Left renal cortex interstitium (tissue), 4 donors: Measurements from ENCODE around the gene HSD11B1L. TPM values are rescaled to one million over a fixed set of nuclear protein-coding genes. Genes with fewer than 3 reads are reported as not detected.
"Not testable (repeated sequence)": the region's sequence is repeated elsewhere in the genome, so short reads cannot be mapped to it uniquely, and the experiment has no call there.

ENCODE experiments used
- DNase-seq, 4 donors: peaks; one replicate each; pipeline ENCODE4 v3.0.0-alpha.2; 2013; ENCODE audit warnings: low read depth in 4 of 4, low spot score in 2 of 4, missing footprints in 1 of 4
- polyA plus RNA-seq, 4 donors: library from polyadenylated mRNA; unstranded; fragments of 120-200 nt; gene quantifications; one replicate each; pipeline ENCODE4 v1.2.1, GENCODE V29; 2013; ENCODE audit not compliant: insufficient read length in 4 of 4

The HSD11B1L gene
- polyA plus RNA-seq, 4 donors = 7.9 to 16.9 (median 13.0) TPM

GRCh38 chr19:5719961-5720790 is 39.3 kb downstream of the HSD11B1L start, which contains the start of the genes CATSPERD and LONP1:
Gene CATSPERD (plus strand): TSS chr19:5720637. CDS start chr19:5720738, 101 bp downstream.
Gene LONP1 (minus strand): TSS chr19:5720146. CDS start chr19:5720132, 14 bp downstream.
- DNase-seq = peak; percentile 97 to 99 (median 98)

GRCh38 chr19:5727453-5728050 is 46.7 kb downstream of the HSD11B1L start:
- no peak for DNase-seq

GRCh38 chr19:5733172-5733571 is 52.3 kb downstream of the HSD11B1L start:
- DNase-seq = not testable (repeated sequence)

Other genes starting within 250 kb of the HSD11B1L start
- not detected for gene ZNRF4, start 225.6 kb upstream of the HSD11B1L start, polyA plus RNA-seq
- 1 to 10 TPM in 1 of 4 donors, under 1 TPM in 3; 0.21 to 1.2 (median 0.51) TPM for gene TINCR, start 113.1 kb upstream of the HSD11B1L start, polyA plus RNA-seq
- 100 to 1,000 TPM in 2 of 4 donors, 10 to 100 TPM in 2; 51.1 to 120 (median 91.7) TPM for gene SAFB2, start 58.3 kb upstream of the HSD11B1L start, polyA plus RNA-seq
- 100 to 1,000 TPM; 126 to 190 (median 159) TPM for gene SAFB, start 57.9 kb upstream of the HSD11B1L start, polyA plus RNA-seq
- 10 to 100 TPM; 33.7 to 73.6 (median 50.8) TPM for gene MICOS13, start 511 bp upstream of the HSD11B1L start, polyA plus RNA-seq
- 100 to 1,000 TPM; 503 to 959 (median 748) TPM for gene RPL36, start 9.3 kb downstream of the HSD11B1L start, polyA plus RNA-seq
- gene LONP1, start 39.1 kb downstream of the HSD11B1L start, polyA plus RNA-seq = 10 to 100 TPM; 46.9 to 76.4 (median 62.1) TPM
- gene CATSPERD, start 39.6 kb downstream of the HSD11B1L start, polyA plus RNA-seq = not detected
- 1 to 10 TPM; 1.5 to 4.4 (median 3.7) TPM for gene PRR22, start 103.7 kb downstream of the HSD11B1L start, polyA plus RNA-seq
- gene DUS3L, start 110.1 kb downstream of the HSD11B1L start, polyA plus RNA-seq = 10 to 100 TPM; 21.9 to 37.7 (median 30.1) TPM
- gene NRTN, start 124.0 kb downstream of the HSD11B1L start, polyA plus RNA-seq = 1 to 10 TPM; 1.6 to 5.5 (median 3.9) TPM
- gene FUT6, start 158.7 kb downstream of the HSD11B1L start, polyA plus RNA-seq = 10 to 100 TPM in 2 of 4 donors, 1 to 10 TPM in 2; 7.2 to 16.0 (median 10.8) TPM
- 1 to 10 TPM in 2 of 4 donors, under 1 TPM in 2; 0.32 to 1.3 (median 0.74) TPM for gene FUT3, start 170.4 kb downstream of the HSD11B1L start, polyA plus RNA-seq
- gene FUT5, start 189.5 kb downstream of the HSD11B1L start, polyA plus RNA-seq = under 1 TPM in 1 of 4 donors, not detected in 3; 0.06 TPM
- gene NDUFA11, start 222.8 kb downstream of the HSD11B1L start, polyA plus RNA-seq = 100 to 1,000 TPM; 132 to 235 (median 194) TPM
- gene VMAC, start 223.8 kb downstream of the HSD11B1L start, polyA plus RNA-seq = 10 to 100 TPM in 2 of 4 donors, 1 to 10 TPM in 2; 4.6 to 12.6 (median 7.9) TPM
- gene CAPS, start 233.2 kb downstream of the HSD11B1L start, polyA plus RNA-seq = 10 to 100 TPM; 27.7 to 54.3 (median 37.2) TPM